Neural cell (in vitro differentiated cells): ENCODE results near the gene FRMPD4. TPM values are rescaled to one million over a fixed set of nuclear protein-coding genes. Genes with fewer than 3 reads are reported as not detected.

Experiments used
- H2AFZ ChIP-seq: fragments of 200-600, 300-800 bp; sonication (generic), shearing (Covaris generic); 2 replicates; pipeline ENCODE4 v1.6.0; 2014; ENCODE audit warnings: low read depth, mild to moderate bottlenecking, antibody characterized with exemption, low read length, moderate library complexity
- H3F3A ChIP-seq: fragments of 200-600 bp; shearing (Covaris generic); 2 replicates; pipeline ENCODE4 v1.6.1; 2016; ENCODE audit warnings: mild to moderate bottlenecking, moderate library complexity, mixed read lengths, antibody characterized with exemption, low read length; ENCODE audit not compliant: insufficient read depth, poor library complexity, severe bottlenecking
- H3K27ac ChIP-seq: fragments of 200-600, 300-800 bp; sonication (generic), shearing (Covaris generic); 2 replicates; pipeline ENCODE4 v1.5.1; 2014; ENCODE audit warnings: mild to moderate bottlenecking, low read length, moderate library complexity
- H3K27me3 ChIP-seq: fragments of 300-800, 200-600 bp; sonication (generic), shearing (Covaris generic); 2 replicates; pipeline ENCODE4 v1.6.0; 2014; ENCODE audit warnings: mild to moderate bottlenecking, low read depth, low read length, moderate library complexity; ENCODE audit not compliant: insufficient read depth
- H3K36me3 ChIP-seq: fragments of 300-800, 200-600 bp; sonication (generic), shearing (Covaris generic); 2 replicates; pipeline ENCODE4 v1.5.1; 2014; ENCODE audit warnings: mild to moderate bottlenecking, antibody characterized with exemption, low read length, moderate library complexity; ENCODE audit not compliant: insufficient read depth
- H3K4me2 ChIP-seq: fragments of 300-800, 200-600 bp; sonication (generic), shearing (Covaris generic); 2 replicates; pipeline ENCODE4 v1.6.0; 2014; ENCODE audit warnings: mild to moderate bottlenecking, low read length
- H3K4me3 ChIP-seq: fragments of 300-800, 200-600 bp; sonication (generic), shearing (Covaris generic); 2 replicates; pipeline ENCODE4 v1.5.1; 2014; ENCODE audit warnings: mild to moderate bottlenecking, low read length, moderate library complexity
- H3K79me2 ChIP-seq: fragments of 200-600 bp; shearing (Covaris generic); replicated peaks from 2 replicates; pipeline ENCODE4 v1.6.0; 2014; ENCODE audit warnings: mild to moderate bottlenecking, low read length, moderate library complexity; ENCODE audit not compliant: insufficient read depth
- H3K9ac ChIP-seq: fragments of 300-800, 200-600 bp; sonication (generic), shearing (Covaris generic); 2 replicates; pipeline ENCODE4 v1.6.1; 2016; ENCODE audit warnings: mild to moderate bottlenecking, low read length, mixed read lengths
- H3K9me2 ChIP-seq: fragments of 200-600 bp; shearing (Covaris generic); 2 replicates; pipeline ENCODE4 v1.6.1; 2016; ENCODE audit warnings: mild to moderate bottlenecking, low read length, mixed read lengths; ENCODE audit not compliant: insufficient read depth
- H3K9me3 ChIP-seq: fragments of 200-600, 300-800 bp; sonication (generic), shearing (Covaris generic); 2 replicates; pipeline ENCODE4 v1.6.1; 2016; ENCODE audit warnings: mild to moderate bottlenecking, mixed run types, low read length, moderate library complexity, mixed read lengths
- H4K20me1 ChIP-seq: fragments of 200-600 bp; shearing (Covaris generic); 2 replicates; pipeline ENCODE4 v1.6.1; 2016; ENCODE audit warnings: mild to moderate bottlenecking, mixed run types; ENCODE audit not compliant: insufficient read depth
- EZH2 ChIP-seq: fragments of 200-600, 300-800 bp; shearing (Covaris generic), sonication (generic); IDR thresholded peaks from 2 replicates; pipeline ENCODE4 v1.6.1; 2014; ENCODE audit warnings: antibody characterized with exemption, low read length, borderline replicate concordance, mild to moderate bottlenecking; ENCODE audit not compliant: insufficient read depth, poor library complexity, severe bottlenecking
- MXI1 ChIP-seq: fragments of 450-650 bp; conservative IDR thresholded peaks from 2 replicates; pipeline ENCODE4 v1.6.1; 2014; ENCODE audit warnings: antibody characterized with exemption, mild to moderate bottlenecking; ENCODE audit not compliant: poor library complexity, severe bottlenecking
- POLR2AphosphoS5 ChIP-seq: IDR thresholded peaks from 2 replicates; pipeline ENCODE4 v1.6.1; 2012
- RAD21 ChIP-seq: fragments of 450-650 bp; conservative IDR thresholded peaks from 2 replicates; pipeline ENCODE4 v1.6.1; 2014; ENCODE audit warnings: antibody characterized with exemption, mild to moderate bottlenecking, moderate library complexity
- SMC3 ChIP-seq: fragments of 450-650 bp; conservative IDR thresholded peaks from 2 replicates; pipeline ENCODE4 v1.6.1; 2014; ENCODE audit warnings: antibody characterized with exemption, mild to moderate bottlenecking, moderate library complexity; ENCODE audit not compliant: poor library complexity
- TAF1 ChIP-seq: IDR thresholded peaks from 2 replicates; pipeline ENCODE4 v1.6.1; 2012; ENCODE audit warnings: low read depth
- polyA plus RNA-seq: library from polyadenylated mRNA; depleted of rRNA; stranded (reverse); fragments of >200 nt; gene quantifications from 2 replicates; pipeline ENCODE4 v1.2.3, GENCODE V29; 2014
- TF ChIP-seq, protein P1 (sequence below): IDR thresholded peaks from 2 replicates; pipeline ENCODE4 v1.6.1; 2012; ENCODE audit warnings: borderline replicate concordance

FRMPD4 gene
- polyA plus RNA-seq, 1 donor from 2014 or later, result 1.2 TPM

DNA sequence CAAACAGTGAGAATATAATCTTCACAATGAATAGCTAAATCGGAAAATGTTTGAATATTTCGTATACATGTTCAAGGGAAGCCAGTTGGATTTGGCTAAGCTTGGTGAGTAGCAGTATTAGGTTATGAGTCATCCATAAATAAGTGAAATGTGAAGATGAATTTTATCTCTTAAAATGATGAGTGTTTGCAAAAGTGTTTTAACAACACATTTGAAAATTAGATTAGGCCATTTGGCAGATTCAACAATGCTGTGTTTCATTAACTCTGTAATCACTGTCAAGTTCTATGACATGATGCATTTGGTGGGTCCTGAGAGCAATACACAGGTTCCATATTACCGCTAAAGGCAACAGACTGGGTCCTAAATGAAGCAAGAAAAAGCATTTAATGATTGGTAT is 351.1 kb downstream of the FRMPD4 start:
- H3K27ac ChIP-seq, result no peak overlapping the region
- TF ChIP-seq SMC3 (no peak), EZH2 (no peak), RAD21 (no peak), MXI1 (no peak), TAF1 (no peak)
- TF ChIP-seq, protein P1, sequence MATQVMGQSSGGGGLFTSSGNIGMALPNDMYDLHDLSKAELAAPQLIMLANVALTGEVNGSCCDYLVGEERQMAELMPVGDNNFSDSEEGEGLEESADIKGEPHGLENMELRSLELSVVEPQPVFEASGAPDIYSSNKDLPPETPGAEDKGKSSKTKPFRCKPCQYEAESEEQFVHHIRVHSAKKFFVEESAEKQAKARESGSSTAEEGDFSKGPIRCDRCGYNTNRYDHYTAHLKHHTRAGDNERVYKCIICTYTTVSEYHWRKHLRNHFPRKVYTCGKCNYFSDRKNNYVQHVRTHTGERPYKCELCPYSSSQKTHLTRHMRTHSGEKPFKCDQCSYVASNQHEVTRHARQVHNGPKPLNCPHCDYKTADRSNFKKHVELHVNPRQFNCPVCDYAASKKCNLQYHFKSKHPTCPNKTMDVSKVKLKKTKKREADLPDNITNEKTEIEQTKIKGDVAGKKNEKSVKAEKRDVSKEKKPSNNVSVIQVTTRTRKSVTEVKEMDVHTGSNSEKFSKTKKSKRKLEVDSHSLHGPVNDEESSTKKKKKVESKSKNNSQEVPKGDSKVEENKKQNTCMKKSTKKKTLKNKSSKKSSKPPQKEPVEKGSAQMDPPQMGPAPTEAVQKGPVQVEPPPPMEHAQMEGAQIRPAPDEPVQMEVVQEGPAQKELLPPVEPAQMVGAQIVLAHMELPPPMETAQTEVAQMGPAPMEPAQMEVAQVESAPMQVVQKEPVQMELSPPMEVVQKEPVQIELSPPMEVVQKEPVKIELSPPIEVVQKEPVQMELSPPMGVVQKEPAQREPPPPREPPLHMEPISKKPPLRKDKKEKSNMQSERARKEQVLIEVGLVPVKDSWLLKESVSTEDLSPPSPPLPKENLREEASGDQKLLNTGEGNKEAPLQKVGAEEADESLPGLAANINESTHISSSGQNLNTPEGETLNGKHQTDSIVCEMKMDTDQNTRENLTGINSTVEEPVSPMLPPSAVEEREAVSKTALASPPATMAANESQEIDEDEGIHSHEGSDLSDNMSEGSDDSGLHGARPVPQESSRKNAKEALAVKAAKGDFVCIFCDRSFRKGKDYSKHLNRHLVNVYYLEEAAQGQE, result no peak
- no peaks in the 10 kb centered on the region for H3K9me2 ChIP-seq
- no peaks in the 10 kb centered on the region for H4K20me1 ChIP-seq
- no peaks in the 10 kb centered on the region for H3F3A ChIP-seq
- no peak overlapping the region for H3K4me2 ChIP-seq
- H3K9ac ChIP-seq, result no peak overlapping the region
- H3K36me3 ChIP-seq, result no peaks in the 10 kb centered on the region
- H3K27me3 ChIP-seq, result no peaks in the 10 kb centered on the region
- no peaks in the 10 kb centered on the region for H3K79me2 ChIP-seq
- no peak overlapping the region for H2AFZ ChIP-seq
- no peak overlapping the region for H3K4me3 ChIP-seq
- no peaks in the 10 kb centered on the region for H3K9me3 ChIP-seq

DNA sequence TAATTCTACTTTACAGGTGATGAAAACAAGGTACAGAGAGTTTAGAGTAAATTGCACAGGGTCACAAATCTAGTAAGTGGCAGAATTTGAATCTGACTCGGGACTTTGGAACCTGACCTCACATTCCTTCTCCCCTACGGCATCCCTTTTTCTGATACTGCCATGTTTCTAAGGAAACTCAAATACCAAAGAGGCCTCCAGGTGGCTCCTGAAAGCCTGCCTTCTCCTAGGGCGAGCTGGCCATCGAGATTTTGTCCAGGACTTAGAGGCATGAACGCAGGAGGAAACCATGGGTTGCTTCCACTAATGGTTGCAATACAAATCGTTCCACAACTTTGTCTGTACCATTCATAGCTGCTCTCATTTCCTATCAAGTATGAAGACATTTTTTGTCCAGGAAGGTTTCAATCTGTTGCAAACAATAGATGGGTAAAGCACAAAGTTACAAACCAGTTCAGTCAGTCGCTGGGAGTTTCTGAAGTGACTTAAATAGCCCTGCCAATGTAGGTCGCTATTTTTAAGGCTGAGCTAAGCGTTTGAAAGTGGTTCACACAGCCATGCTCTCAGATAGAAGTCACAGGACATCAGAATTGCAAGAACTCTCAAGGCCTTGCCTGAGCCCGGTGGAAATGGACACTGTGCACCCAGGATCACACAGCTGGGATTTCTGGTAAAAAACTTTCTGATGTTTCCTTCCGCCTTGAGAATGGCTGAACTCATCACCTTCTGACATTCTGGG is 356.3 kb downstream of the FRMPD4 start:
- H3K36me3 ChIP-seq, result no peaks in the 10 kb centered on the region
- no peaks in the 10 kb centered on the region for H3F3A ChIP-seq
- no peak overlapping the region for H3K4me3 ChIP-seq
- no peak overlapping the region for H3K27ac ChIP-seq
- no peak overlapping the region for H3K4me2 ChIP-seq
- no peaks in the 10 kb centered on the region for H3K9me3 ChIP-seq
- H3K27me3 ChIP-seq, result no peaks in the 10 kb centered on the region
- no peaks in the 10 kb centered on the region for H4K20me1 ChIP-seq
- H3K9ac ChIP-seq, result no peak overlapping the region
- H3K79me2 ChIP-seq, result no peaks in the 10 kb centered on the region
- no peaks in the 10 kb centered on the region for H3K9me2 ChIP-seq
- TF ChIP-seq, protein P1, result no peak
- no peak for TF ChIP-seq TAF1
- TF ChIP-seq POLR2AphosphoS5, result no peak
- H2AFZ ChIP-seq, result no peak overlapping the region
